ENCODE results near the gene METRN.

Gene METRN

GRCh38 chr16:759110-759910, 44.4 kb downstream of the METRN start:
- ChIA-PET POLR2A (interaction anchor here (0.7 kb wide), 1 partner anchor 24 kb away, joined by 3 read pairs; no protein-coding TSS in a partner anchor), CTCF (interaction anchor here (1.5 kb wide), 1 partner anchor 10 kb away, joined by 5 read pairs; no protein-coding TSS in a partner anchor)
- H3K36me3 ChIP-seq (ENCODE audit: control insufficient read depth in 2 of 2, insufficient read depth in 1 of 2, low read length in 2 of 2) = no peaks in the 10 kb centered on the region
- H3K9me3 ChIP-seq (ENCODE audit: control insufficient read depth, insufficient read depth, low read depth, low read length) = no peaks in the 10 kb centered on the region
- TF ChIP-seq ATF2 (tag by site-specific recombination; IDR thresholded peaks at IDR 0.05; ENCODE audit: low read depth) = no peak
- H3K4me1 ChIP-seq (ENCODE audit: control insufficient read depth, insufficient read depth, low read length) = no peaks in the 10 kb centered on the region
- H3K27ac ChIP-seq (ENCODE audit: extremely low read depth, low read depth, low read length) = no peak overlapping the region
- no peak overlapping the region for H3K4me3 ChIP-seq (ENCODE audit: low read depth, low read length)

- ChIA-PET CTCF (no interaction called here), POLR2A (interaction anchor here (0.7 kb wide), 1 partner anchor 23 kb away, joined by 3 read pairs; no protein-coding TSS in a partner anchor)
- TF ChIP-seq PRDM10 (tag by site-specific recombination; IDR thresholded peaks at IDR 0.05) (no peak), ZNF707 (tag by site-specific recombination; IDR thresholded peaks at IDR 0.05) (no peak), ZNF362 (tag by site-specific recombination; IDR thresholded peaks at IDR 0.05) (no peak), YY2 (tag by site-specific recombination; IDR thresholded peaks at IDR 0.05) (no peak), ZNF704 (tag by site-specific recombination; IDR thresholded peaks at IDR 0.05) (no peak), HOXC10 (CRISPR knock-in tag; IDR thresholded peaks at IDR 0.05) (no peak), ZNF202 (tag by site-specific recombination; IDR thresholded peaks at IDR 0.05; ENCODE audit: borderline replicate concordance) (no peak), ZNF560 (tag by site-specific recombination; IDR thresholded peaks at IDR 0.05; ENCODE audit: borderline replicate concordance) (no peak), IKZF3 (tag by site-specific recombination; IDR thresholded peaks at IDR 0.05) (no peak)
- H3K4me3 ChIP-seq (ENCODE audit: low read depth, low read length) = no peak overlapping the region
- no peak overlapping the region for H3K27ac ChIP-seq (ENCODE audit: extremely low read depth, low read depth, low read length)
- H3K4me1 ChIP-seq (ENCODE audit: control insufficient read depth, insufficient read depth, low read length) = no peaks in the 10 kb centered on the region
- H3K36me3 ChIP-seq (ENCODE audit: control insufficient read depth in 2 of 2, insufficient read depth in 1 of 2, low read length in 2 of 2) = no peaks in the 10 kb centered on the region
- H3K9me3 ChIP-seq (ENCODE audit: control insufficient read depth, insufficient read depth, low read depth, low read length) = no peaks in the 10 kb centered on the region
Observed at GRCh38 chr16:760065-760464, 45.1 kb downstream of the METRN start.

GRCh38 chr16:760545-761343, 45.8 kb downstream of the METRN start, which contains the start of gene MSLN:
Gene MSLN, plus strand, starts transcription at chr16:760734. Its CDS starts 1,947 bp downstream, at chr16:762681.
- Histone ChIP-seq H3K27ac (ENCODE audit: extremely low read depth, low read depth, low read length) (no peak within 1 kb of the TSS), H3K4me3 (ENCODE audit: low read depth, low read length) (no peak within 1 kb of the TSS), H3K9me3 (ENCODE audit: control insufficient read depth, insufficient read depth, low read depth, low read length) (no peaks in the 10 kb centered on the region), H3K36me3 (ENCODE audit: control insufficient read depth in 2 of 2, insufficient read depth in 1 of 2, low read length in 2 of 2) (no peaks in the 10 kb centered on the region), H3K4me1 (ENCODE audit: control insufficient read depth, insufficient read depth, low read length) (no peaks in the 10 kb centered on the region)
- TF ChIP-seq ZFHX2 (tag by site-specific recombination; conservative IDR thresholded peaks at IDR 0.05) (peak; percentile 94), ZNF707 (tag by site-specific recombination; IDR thresholded peaks at IDR 0.05) (no peak), KLF1 (tag by site-specific recombination; IDR thresholded peaks at IDR 0.05) (peak; percentile 69), ZNF266 (tag by site-specific recombination; IDR thresholded peaks at IDR 0.05; ENCODE audit: low read depth) (peak; percentile 93; the same call in 1 of the 2 replicates), EGR2 (tag by site-specific recombination; IDR thresholded peaks at IDR 0.05; ENCODE audit: low read depth) (peak; percentile 93)
- ChIA-PET CTCF (interaction anchor here (1.3 kb wide), 1 partner anchor 15 kb away, joined by 4 read pairs; no protein-coding TSS in a partner anchor), POLR2A (no interaction called here)

All from HEK293 (cell line).